Activated naive CD8-positive, alpha-beta T cell treated with anti-CD3 and anti-CD28 coated beads, Interleukin-2, amount 10 ng/mL, durations not matched to agents 7 days and 5 days (primary cell): ENCODE data around the gene GIPC3. TPM values are rescaled to one million over a fixed set of nuclear protein-coding genes. Genes with fewer than 3 reads are reported as not detected.
"Not testable (repeated sequence)": the region's sequence is repeated elsewhere in the genome, so short reads cannot be mapped to it uniquely, and the experiment has no call there.

ENCODE experiments used
- ATAC-seq: fragments of 150-1000 bp; cut with Tn5 transposase; one replicate; pipeline ENCODE4 v1.10.0; 2021; ENCODE audit warnings: low read depth, moderate library complexity
- POLR2A ChIA-PET: fragments of 350-600 bp; sonication (Branson Sonifier 250); formaldehyde crosslinking; loops from one replicate; lab custom pipeline; 2021; ENCODE audit warnings: antibody characterized with exemption; lab: Charles Lee
- DNase-seq: peaks from one replicate; pipeline ENCODE4 v3.0.0; 2021
- H3K27ac Mint-ChIP-seq: one replicate; pipeline ENCODE4 v1.8.0; 2022; ENCODE audit warnings: mild to moderate bottlenecking, mixed read lengths
- H3K27me3 Mint-ChIP-seq: one replicate; pipeline ENCODE4 v1.8.0; 2022; ENCODE audit warnings: mild to moderate bottlenecking, moderate library complexity, mixed read lengths
- H3K36me3 Mint-ChIP-seq: one replicate; pipeline ENCODE4 v1.8.0; 2021; ENCODE audit warnings: mild to moderate bottlenecking, mixed read lengths
- H3K4me1 Mint-ChIP-seq: one replicate; pipeline ENCODE4 v1.8.0; 2021; ENCODE audit warnings: mixed read lengths
- H3K4me3 Mint-ChIP-seq: one replicate; pipeline ENCODE4 v1.8.0; 2022; ENCODE audit warnings: mild to moderate bottlenecking, moderate library complexity, mixed read lengths
- H3K9me3 Mint-ChIP-seq: one replicate; pipeline ENCODE4 v1.8.0; 2021; ENCODE audit warnings: mixed read lengths
- total RNA-seq, 2 experiments: library from RNA; stranded (reverse); gene quantifications; one replicate each; pipeline ENCODE4 v1.2.3, GENCODE V29; 2021

Gene GIPC3
- total RNA-seq, 2 experiments from 2014 or later, result 1.4 to 1.5 TPM

DNA sequence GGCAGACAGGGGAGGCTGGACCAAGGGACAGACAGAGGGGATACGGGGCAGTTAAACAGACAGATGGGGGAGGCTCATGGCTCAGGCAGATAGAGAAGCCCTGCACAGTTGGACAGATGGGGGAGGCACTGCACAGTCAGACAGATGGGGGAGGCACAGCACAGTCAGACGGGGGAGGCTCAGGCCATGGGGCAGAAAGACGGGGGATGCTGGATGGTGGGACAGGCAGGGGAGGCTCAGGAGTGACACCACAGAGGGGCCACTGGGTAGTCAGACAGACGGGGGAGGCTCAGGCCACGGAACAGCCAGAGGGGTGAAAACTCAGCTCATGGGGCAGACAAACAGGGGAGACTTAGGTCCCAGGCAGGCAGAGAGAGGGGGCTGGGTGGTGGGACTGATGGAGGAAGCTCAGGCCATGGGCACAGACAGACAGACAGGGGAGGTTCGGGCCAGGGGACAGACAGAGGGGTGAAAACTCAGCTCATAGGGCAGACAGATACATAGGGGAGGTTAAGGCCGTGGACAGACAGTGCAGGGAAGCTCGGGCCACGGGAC, 28.8 kb upstream of the GIPC3 start:
- POLR2A ChIA-PET, result interaction anchor here (0.5 to 1.4 kb wide), 7 partner anchors 10 to 421 kb away, joined by 3 to 8 read pairs (median 3); no protein-coding TSS in a partner anchor
- Mint-ChIP-seq H3K4me1 (peaks cover 35% of the 10 kb centered on the region), H3K27me3 (no peaks in the 10 kb centered on the region), H3K4me3 (peak overlapping the region; percentile 95), H3K36me3 (no peaks in the 10 kb centered on the region), H3K27ac (peak overlapping the region; percentile 88), H3K9me3 (no peaks in the 10 kb centered on the region)
- ATAC-seq, result no peak
- DNase-seq, result no peak

- Mint-ChIP-seq H3K4me1 (peaks cover 34% of the 10 kb centered on the region), H3K27me3 (no peaks in the 10 kb centered on the region), H3K4me3 (peak overlapping the region; percentile 95), H3K9me3 (no peaks in the 10 kb centered on the region), H3K27ac (peak overlapping the region; percentile 88), H3K36me3 (no peaks in the 10 kb centered on the region)
- POLR2A ChIA-PET, result interaction anchor here (0.5 to 1.4 kb wide), 7 partner anchors 10 to 255 kb away, joined by 3 to 8 read pairs (median 3); no protein-coding TSS in a partner anchor
- DNase-seq (peak; percentile 75), ATAC-seq (peak; percentile 13)
Observed at GRCh38 chr19:3556978-3557460, 28.3 kb upstream of the GIPC3 start.

- DNase-seq (peak; percentile 97), ATAC-seq (peak; percentile 86)
- POLR2A ChIA-PET, result interaction anchor here (0.8 to 1.4 kb wide), 6 partner anchors 10 to 70 kb away, joined by 3 to 5 read pairs (median 3); no protein-coding TSS in a partner anchor
- Mint-ChIP-seq H3K27me3 (no peaks in the 10 kb centered on the region), H3K36me3 (no peaks in the 10 kb centered on the region), H3K27ac (peak within 1 kb of the TSS; percentile 88), H3K4me3 (peak within 1 kb of the TSS; percentile 95), H3K4me1 (peaks cover 31% of the 10 kb centered on the region), H3K9me3 (no peaks in the 10 kb centered on the region)
Observed at GRCh38 chr19:3557461-3558248, 27.6 kb upstream of the GIPC3 start, which contains the start of gene MFSD12. Gene MFSD12 (minus strand): TSS chr19:3557586. CDS start chr19:3557403, 183 bp downstream.

DNA sequence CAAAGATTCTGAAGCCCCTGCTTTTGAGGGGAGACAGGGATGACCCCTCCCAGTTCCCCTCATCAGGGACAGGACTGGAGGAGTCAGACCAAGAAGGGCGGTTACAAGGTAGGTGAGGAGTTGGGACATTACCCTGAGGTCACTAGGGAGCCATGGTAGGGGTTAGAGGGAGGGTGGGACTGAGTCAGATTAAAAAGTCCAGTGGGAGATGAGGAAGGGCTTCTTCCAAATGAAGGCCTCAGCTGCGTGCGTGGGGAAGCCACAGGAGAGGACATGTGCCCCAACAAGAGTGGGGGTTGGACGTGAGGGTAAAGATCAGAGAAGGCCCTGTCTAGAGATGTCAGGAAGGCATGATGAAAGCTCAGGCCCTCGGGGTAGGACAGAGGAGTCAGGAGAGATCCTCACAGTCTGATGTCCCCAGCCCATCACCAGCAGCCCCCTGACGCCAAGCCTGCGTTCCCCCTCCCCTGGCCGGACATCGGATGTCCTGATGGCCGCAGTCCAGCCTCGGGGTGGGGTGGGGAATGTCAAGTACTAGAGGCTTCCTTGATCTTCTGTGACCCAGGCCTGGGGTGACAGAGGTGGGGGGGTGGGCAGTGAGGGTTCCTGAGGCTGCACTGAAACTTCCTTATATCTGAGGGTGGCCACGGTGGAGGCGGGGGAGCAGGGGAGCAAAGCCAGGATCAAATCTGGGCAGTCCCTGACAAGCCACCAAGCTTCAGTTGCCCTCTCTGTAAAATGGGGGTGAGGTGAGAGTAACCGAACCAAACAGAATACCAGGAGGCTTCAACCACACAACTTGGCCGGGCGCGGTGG, 21.4 kb upstream of the GIPC3 start:
- DNase-seq, result no peak
- Mint-ChIP-seq H3K9me3 (no peaks in the 10 kb centered on the region), H3K36me3 (no peaks in the 10 kb centered on the region), H3K27me3 (no peaks in the 10 kb centered on the region), H3K4me1 (no peaks in the 10 kb centered on the region), H3K4me3 (no peak overlapping the region), H3K27ac (no peak overlapping the region)
- POLR2A ChIA-PET, result interaction anchor here (0.6 kb wide), 1 partner anchor 47 kb away, joined by 3 read pairs; no protein-coding TSS in a partner anchor
- no peak for ATAC-seq

DNA sequence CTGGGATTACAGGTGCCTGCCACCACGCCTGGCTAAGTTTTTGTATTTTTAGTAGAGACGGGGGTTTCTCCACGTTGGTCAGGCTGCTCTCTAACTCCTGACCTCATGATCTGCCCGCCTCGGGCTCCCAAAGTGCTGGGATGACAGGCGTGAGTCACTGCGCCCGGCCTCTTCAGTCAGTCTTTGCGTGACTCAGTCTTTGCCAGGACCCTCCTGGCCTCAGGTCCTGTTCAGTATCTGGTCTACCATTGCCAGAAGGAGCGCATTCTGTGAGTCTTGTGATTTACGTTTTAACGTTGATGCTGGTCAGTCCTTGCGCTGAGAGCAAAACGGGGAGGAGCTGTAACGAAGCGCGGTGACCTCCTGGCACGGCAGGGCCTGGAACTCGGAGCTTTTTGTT, 20.1 kb upstream of the GIPC3 start:
- DNase-seq, result no peak
- POLR2A ChIA-PET, result no interaction called here
- Mint-ChIP-seq H3K4me3 (no peak overlapping the region), H3K27me3 (no peaks in the 10 kb centered on the region), H3K27ac (no peak overlapping the region), H3K36me3 (no peaks in the 10 kb centered on the region), H3K4me1 (no peaks in the 10 kb centered on the region), H3K9me3 (no peaks in the 10 kb centered on the region)
- no peak for ATAC-seq

DNA sequence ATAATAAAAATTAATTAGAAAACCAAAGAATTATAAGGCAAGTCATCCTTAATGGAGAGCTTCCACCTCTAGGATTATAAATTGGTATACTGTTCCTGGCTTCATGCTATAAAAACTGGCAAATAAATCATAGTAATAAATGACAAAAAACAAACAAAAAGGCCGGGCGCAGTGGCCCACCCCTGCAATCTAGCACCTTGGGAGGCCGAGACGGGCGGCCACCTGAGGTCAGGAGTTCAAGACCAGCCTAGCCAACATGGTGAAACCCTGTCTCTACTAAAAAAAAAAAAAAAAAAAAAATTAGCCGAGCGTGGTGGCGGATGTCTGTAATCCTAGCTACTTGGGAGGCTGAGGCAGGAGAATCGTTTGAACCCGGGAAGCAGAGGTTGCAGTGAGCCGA, 15.2 kb upstream of the GIPC3 start:
- H3K4me3 Mint-ChIP-seq, H3K9me3 Mint-ChIP-seq, H3K36me3 Mint-ChIP-seq, ATAC-seq, H3K4me1 Mint-ChIP-seq, DNase-seq, H3K27ac Mint-ChIP-seq, POLR2A ChIA-PET, H3K27me3 Mint-ChIP-seq: not testable (repeated sequence)

GRCh38 chr19:3570606-3571011, 14.7 kb upstream of the GIPC3 start:
- DNase-seq (no peak), ATAC-seq (no peak)
- peaks cover 2% of the 10 kb centered on the region for H3K36me3 Mint-ChIP-seq
- no peaks in the 10 kb centered on the region for H3K27me3 Mint-ChIP-seq
- POLR2A ChIA-PET, result no interaction called here
- H3K4me3 Mint-ChIP-seq, result no peak overlapping the region
- peaks cover 8% of the 10 kb centered on the region for H3K4me1 Mint-ChIP-seq
- no peak overlapping the region for H3K27ac Mint-ChIP-seq
- no peaks in the 10 kb centered on the region for H3K9me3 Mint-ChIP-seq

DNA sequence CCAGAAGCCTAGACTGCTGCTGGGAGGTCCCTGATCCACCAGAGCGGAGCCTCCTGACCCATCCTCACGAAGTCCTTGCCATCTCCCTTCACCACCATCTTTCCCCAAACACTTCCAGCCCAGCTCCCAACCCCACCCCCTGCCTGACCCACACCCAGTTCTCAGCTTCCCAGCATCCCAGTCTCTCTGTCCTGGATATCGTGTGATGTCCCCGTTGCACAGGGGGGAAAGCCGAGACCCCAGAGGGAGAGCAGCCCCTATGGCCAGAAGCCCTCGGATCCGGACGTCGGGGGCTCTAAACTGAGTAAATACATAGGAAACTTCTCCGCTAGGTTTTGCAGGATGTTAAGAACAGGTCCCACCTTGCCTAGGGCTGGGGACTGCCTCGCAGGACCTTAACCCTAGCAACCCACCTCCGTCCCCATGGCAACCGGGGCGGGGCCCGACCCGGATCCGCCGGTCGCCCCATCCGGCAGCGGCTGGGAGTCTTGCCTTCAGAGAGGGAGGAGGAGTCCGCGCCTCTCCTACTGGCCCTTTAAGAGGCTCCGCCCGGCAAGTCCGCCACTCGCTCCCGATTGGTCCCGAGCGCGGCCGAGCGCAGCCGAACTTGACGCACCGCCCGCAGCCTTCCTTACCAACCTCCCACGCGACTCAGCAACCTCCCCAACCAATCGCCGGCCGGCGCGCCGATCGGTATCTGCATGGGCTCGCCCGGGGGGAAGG, 13.0 kb upstream of the GIPC3 start:
- Mint-ChIP-seq H3K9me3 (no peaks in the 10 kb centered on the region), H3K4me3 (peak overlapping the region; percentile 63), H3K4me1 (peaks cover 8% of the 10 kb centered on the region), H3K36me3 (peaks cover 2% of the 10 kb centered on the region), H3K27ac (peak overlapping the region; percentile 56), H3K27me3 (no peaks in the 10 kb centered on the region)
- DNase-seq (peak; percentile 97), ATAC-seq (peak; percentile 98)
- POLR2A ChIA-PET, result no interaction called here

- ATAC-seq (no peak), DNase-seq (no peak)
- no peaks in the 10 kb centered on the region for H3K9me3 Mint-ChIP-seq
- H3K4me3 Mint-ChIP-seq, result peak within 1 kb of the TSS; percentile 79
- H3K27me3 Mint-ChIP-seq, result no peaks in the 10 kb centered on the region
- POLR2A ChIA-PET, result no interaction called here
- H3K4me1 Mint-ChIP-seq, result peaks cover 8% of the 10 kb centered on the region
- peak within 1 kb of the TSS; percentile 70 for H3K27ac Mint-ChIP-seq
- peaks cover 2% of the 10 kb centered on the region for H3K36me3 Mint-ChIP-seq
Observed at GRCh38 chr19:3572855-3573161, 12.5 kb upstream of the GIPC3 start, which contains the start of gene HMG20B. Gene HMG20B (plus strand): TSS chr19:3572944. CDS start chr19:3573310, 366 bp downstream.

DNA sequence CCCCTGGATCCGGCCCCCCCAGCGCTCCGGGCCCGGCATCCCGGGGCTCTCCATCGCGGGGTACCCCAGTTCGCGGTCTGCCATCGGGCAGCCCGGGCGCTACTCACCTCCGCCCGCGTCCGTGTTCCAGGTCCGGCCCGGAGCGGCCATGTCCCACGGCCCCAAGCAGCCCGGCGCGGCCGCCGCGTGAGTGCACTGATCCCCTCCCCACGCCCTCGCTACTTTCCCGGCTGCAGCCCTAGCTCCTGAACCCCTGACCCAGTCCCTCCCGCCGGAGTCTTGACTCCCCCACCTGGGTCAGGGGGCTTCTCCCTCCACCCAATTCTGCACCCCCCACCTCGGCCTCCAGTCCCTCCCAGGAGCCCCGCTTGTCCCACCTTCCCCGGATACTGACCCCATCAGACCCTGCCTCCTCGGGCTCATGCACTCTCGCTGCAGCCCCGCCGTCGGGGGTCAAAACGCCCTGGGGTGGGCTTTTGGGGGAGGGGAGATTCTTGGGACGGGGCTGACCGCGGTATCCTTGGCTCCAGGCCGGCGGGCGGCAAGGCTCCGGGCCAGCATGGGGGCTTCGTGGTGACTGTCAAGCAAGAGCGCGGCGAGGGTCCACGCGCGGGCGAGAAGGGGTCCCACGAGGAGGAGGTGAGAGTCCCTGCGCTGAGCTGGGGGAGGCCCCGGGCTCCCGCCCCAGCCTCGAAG, 12.0 kb upstream of the GIPC3 start:
- H3K4me3 Mint-ChIP-seq, result peak overlapping the region; percentile 79
- DNase-seq (peak; percentile 78), ATAC-seq (peak; percentile 9)
- POLR2A ChIA-PET, result interaction anchor here (0.9 to 1.2 kb wide), 4 partner anchors 17 to 28 kb away, joined by 3 to 8 read pairs (median 4); no protein-coding TSS in a partner anchor
- H3K27me3 Mint-ChIP-seq, result no peaks in the 10 kb centered on the region
- H3K36me3 Mint-ChIP-seq, result peaks cover 2% of the 10 kb centered on the region
- H3K27ac Mint-ChIP-seq, result peak overlapping the region; percentile 70
- peaks cover 8% of the 10 kb centered on the region for H3K4me1 Mint-ChIP-seq
- no peaks in the 10 kb centered on the region for H3K9me3 Mint-ChIP-seq

DNA sequence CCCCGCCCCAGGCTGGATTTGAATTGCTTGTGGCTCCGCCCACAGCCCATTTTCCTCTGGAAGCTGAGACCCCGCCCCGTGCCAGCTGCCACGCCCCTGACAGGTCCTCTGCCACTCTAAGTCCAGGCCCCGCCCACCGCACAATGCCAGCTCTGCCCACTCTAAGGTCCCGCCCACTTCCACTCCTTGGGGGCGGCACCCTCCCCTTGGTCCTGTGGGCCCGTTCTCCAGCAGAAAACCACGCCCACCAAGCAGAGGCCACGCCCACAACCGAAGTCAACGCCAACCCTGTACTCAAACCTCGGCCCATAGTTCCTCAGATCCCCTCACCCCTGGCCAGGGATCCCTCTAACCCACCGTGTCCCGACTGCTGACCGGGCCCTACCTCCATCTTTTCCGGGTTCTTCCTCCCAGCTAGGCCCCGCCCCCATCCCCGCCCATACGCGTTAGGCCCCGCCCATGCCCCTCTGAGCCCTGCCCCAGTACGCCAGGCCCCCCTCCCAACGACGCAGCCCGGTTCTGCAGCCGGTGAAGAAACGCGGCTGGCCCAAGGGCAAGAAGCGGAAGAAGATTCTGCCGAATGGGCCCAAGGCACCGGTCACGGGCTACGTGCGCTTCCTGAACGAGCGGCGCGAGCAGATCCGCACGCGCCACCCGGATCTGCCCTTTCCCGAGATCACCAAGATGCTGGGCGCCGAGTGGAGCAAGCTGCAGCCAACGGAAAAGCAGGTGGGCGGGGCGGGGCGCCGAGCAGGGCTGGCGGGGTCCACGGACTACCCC, 11.2 kb upstream of the GIPC3 start:
- Mint-ChIP-seq H3K4me3 (peak overlapping the region; percentile 79), H3K36me3 (peaks cover 2% of the 10 kb centered on the region), H3K27ac (peak overlapping the region; percentile 70), H3K4me1 (peaks cover 8% of the 10 kb centered on the region), H3K9me3 (no peaks in the 10 kb centered on the region), H3K27me3 (no peaks in the 10 kb centered on the region)
- DNase-seq (peak; percentile 90), ATAC-seq (no peak)
- POLR2A ChIA-PET, result interaction anchor here (0.7 to 1.2 kb wide), 6 partner anchors 17 to 1391 kb away, joined by 3 to 8 read pairs (median 4); no protein-coding TSS in a partner anchor
